IPS-18c (cell line): ENCODE data around the gene FBXO48.
"Not testable (repeated sequence)": the region's sequence is repeated elsewhere in the genome, so short reads cannot be mapped to it uniquely, and the experiment has no call there.

Experiments
- H3K4me3 ChIP-seq: 2 replicates; pipeline ENCODE4 v1.7.0; 2013; ENCODE audit warnings: low read depth, mild to moderate bottlenecking, low read length, moderate library complexity; ENCODE audit not compliant: insufficient read depth
- H3K9me3 ChIP-seq: one replicate; pipeline ENCODE4 v1.6.1; 2013; ENCODE audit warnings: mild to moderate bottlenecking, low read length, moderate library complexity; ENCODE audit not compliant: control insufficient read depth, insufficient read depth

Gene FBXO48

GRCh38 chr2:68467077-68467960 lies at the start of gene FBXO48, which contains the start of gene APLF:
TSS of gene FBXO48 (minus strand) at chr2:68467294. CDS start at chr2:68465145, 2,149 bp downstream.
TSS of gene APLF (plus strand) at chr2:68467585. CDS start at chr2:68467732, 147 bp downstream.
- peaks cover 2% of the 10 kb centered on the region for H3K9me3 ChIP-seq
- H3K4me3 ChIP-seq = peak within 1 kb of the TSS; percentile 90

GRCh38 chr2:68516051-68516955 lies 49.2 kb upstream of the FBXO48 start:
- H3K9me3 ChIP-seq = no peaks in the 10 kb centered on the region
- no peak overlapping the region for H3K4me3 ChIP-seq

- Histone ChIP-seq H3K9me3 (no peaks in the 10 kb centered on the region), H3K4me3 (no peak overlapping the region)
Observed at GRCh38 chr2:68514316-68514929, 47.3 kb upstream of the FBXO48 start.

- Histone ChIP-seq H3K9me3 (no peaks in the 10 kb centered on the region), H3K4me3 (no peak overlapping the region)
Observed at GRCh38 chr2:68512966-68513365, 45.9 kb upstream of the FBXO48 start.

- H3K9me3 ChIP-seq = no peaks in the 10 kb centered on the region
- H3K4me3 ChIP-seq = no peak overlapping the region
Observed at GRCh38 chr2:68512326-68512725, 45.2 kb upstream of the FBXO48 start.

- H3K4me3 ChIP-seq = no peak overlapping the region
- no peaks in the 10 kb centered on the region for H3K9me3 ChIP-seq
Observed at GRCh38 chr2:68506170-68506569, 39.1 kb upstream of the FBXO48 start.

GRCh38 chr2:68505603-68506159 lies 38.6 kb upstream of the FBXO48 start:
- Histone ChIP-seq H3K9me3 (no peaks in the 10 kb centered on the region), H3K4me3 (no peak overlapping the region)

GRCh38 chr2:68501768-68502167 lies 34.7 kb upstream of the FBXO48 start:
- H3K9me3 ChIP-seq = no peaks in the 10 kb centered on the region
- no peak overlapping the region for H3K4me3 ChIP-seq

GRCh38 chr2:68500649-68501048 lies 33.6 kb upstream of the FBXO48 start:
- H3K9me3 ChIP-seq = peaks cover 3% of the 10 kb centered on the region
- H3K4me3 ChIP-seq = no peak overlapping the region

GRCh38 chr2:68499133-68499532 lies 32.0 kb upstream of the FBXO48 start:
- peaks cover 7% of the 10 kb centered on the region for H3K9me3 ChIP-seq
- no peak overlapping the region for H3K4me3 ChIP-seq

- Histone ChIP-seq H3K9me3 (peaks cover 7% of the 10 kb centered on the region), H3K4me3 (no peak overlapping the region)
Observed at GRCh38 chr2:68491582-68491981, 24.5 kb upstream of the FBXO48 start.

GRCh38 chr2:68489282-68489681 lies 22.2 kb upstream of the FBXO48 start:
- Histone ChIP-seq H3K9me3 (no peaks in the 10 kb centered on the region), H3K4me3 (no peak overlapping the region)

- not testable (repeated sequence) for H3K4me3 ChIP-seq, H3K9me3 ChIP-seq
Observed at GRCh38 chr2:68488605-68489004, 21.5 kb upstream of the FBXO48 start.

- Histone ChIP-seq H3K4me3 (no peak overlapping the region), H3K9me3 (no peaks in the 10 kb centered on the region)
Observed at GRCh38 chr2:68487773-68488355, 20.8 kb upstream of the FBXO48 start.

GRCh38 chr2:68483011-68483410 lies 15.9 kb upstream of the FBXO48 start:
- H3K9me3 ChIP-seq = no peaks in the 10 kb centered on the region

GRCh38 chr2:68482296-68482820 lies 15.3 kb upstream of the FBXO48 start:
- no peaks in the 10 kb centered on the region for H3K9me3 ChIP-seq
- H3K4me3 ChIP-seq = no peak overlapping the region

More at GRCh38 chr2:68483011-68483410, 15.9 kb upstream of the FBXO48 start:
- H3K4me3 ChIP-seq = no peak overlapping the region
